A549 (cell line): ENCODE results near the gene LRRC38. TPM values are rescaled to one million over a fixed set of nuclear protein-coding genes. Genes with fewer than 3 reads are reported as not detected.

Source experiments
- ATAC-seq, 2 experiments: fragments of 200-7000 bp in 1 of 2; fragments of >200 bp in 1 of 2; cut with Nextera tagmentation in 1 of 2; cut with Tn5 transposase in 1 of 2; 3 replicates each; pipeline versions ENCODE4 v1.8.0 to v1.9.1; 2018 to 2020; ENCODE audit warnings: mild to moderate bottlenecking in 1 of 2, moderate library complexity in 1 of 2
- CTCF ChIA-PET: fragments of 300-600 bp; sonication (Branson Sonifier 250); formaldehyde crosslinking; extraction: SDS; loops from one replicate; lab custom pipeline; 2021; ENCODE audit warnings: antibody characterized with exemption, inconsistent platforms; lab: Yijun Ruan, JAX
- POLR2A ChIA-PET: fragments of 350-600 bp; formaldehyde crosslinking; extraction: SDS; loops from one replicate; lab custom pipeline; 2021; ENCODE audit warnings: antibody characterized with exemption, inconsistent platforms; lab: Yijun Ruan, JAX
- DNase-seq, 2 experiments: peaks; one replicate each; pipeline versions ENCODE4 v3.0.0 to v3.0.0-alpha.2; 2011 to 2016; ENCODE audit warnings: low read depth in 1 of 2, low spot score in 1 of 2
- FAIRE-seq: peaks from 2 replicates; lab custom pipeline; 2011; peaks lifted over from hg19 to GRCh38; lab: Jason Lieb, UNC
- H3K27ac ChIP-seq, 2 experiments: fragments of >200 bp; sonication (Bioruptor Twin); formaldehyde crosslinking; 3 replicates each; pipeline ENCODE4 v1.5.1; 2016 to 2017
- H3K4me1 ChIP-seq: fragments of >200 bp; sonication (Bioruptor Twin); formaldehyde crosslinking; 3 replicates; pipeline ENCODE4 v1.6.1; 2016
- H3K4me2 ChIP-seq: fragments of >200 bp; sonication (Bioruptor Twin); formaldehyde crosslinking; 3 replicates; pipeline ENCODE4 v1.6.1; 2016
- H3K4me3 ChIP-seq: fragments of >200 bp; sonication (Bioruptor Twin); formaldehyde crosslinking; 3 replicates; pipeline ENCODE4 v1.5.1; 2016
- H3K9me3 ChIP-seq: fragments of >200 bp; sonication (Bioruptor Twin); formaldehyde crosslinking; 3 replicates; pipeline ENCODE4 v1.6.1; 2016
- BHLHE40 ChIP-seq: IDR thresholded peaks from 2 replicates; pipeline ENCODE4 v1.6.1; 2012; ENCODE audit warnings: low read depth, low read length, inconsistent platforms
- CEBPB ChIP-seq, 2 experiments: fragments of >200 bp in 1 of 2; sonication (Bioruptor Twin) in 1 of 2; formaldehyde crosslinking in 1 of 2; IDR thresholded peaks; 2 replicates each; pipeline ENCODE4 v1.6.1; 2012 to 2016
- CHD2 ChIP-seq: fragments of 150-350 bp; IDR thresholded peaks from 2 replicates; pipeline ENCODE4 v1.6.1; 2014; ENCODE audit warnings: low read length; ENCODE audit not compliant: partially characterized antibody
- CHD4 ChIP-seq: fragments of 200-600 bp; sonication (generic); IDR thresholded peaks from 2 replicates; pipeline ENCODE4 v1.6.1; 2016; ENCODE audit warnings: antibody characterized with exemption, mild to moderate bottlenecking, borderline replicate concordance
- EP300 ChIP-seq, 2 experiments: fragments of >200 bp; sonication (Bioruptor Twin); formaldehyde crosslinking; IDR thresholded peaks; 2 replicates in 1 of 2; 3 replicates in 1 of 2; pipeline ENCODE4 v1.6.1; 2016 to 2017
- ESRRA ChIP-seq: fragments of 150-350 bp; IDR thresholded peaks from 2 replicates; pipeline ENCODE4 v1.6.1; 2014; ENCODE audit warnings: mild to moderate bottlenecking, low read length, borderline replicate concordance
- FOXS1 ChIP-seq: fragments of 250-450 bp; sonication (Bioruptor Pico); IDR thresholded peaks from 2 replicates; pipeline ENCODE4 v1.5.0; 2020; ENCODE audit warnings: mild to moderate bottlenecking, moderate library complexity
- HEYL ChIP-seq: fragments of 250-450 bp; sonication (Bioruptor Pico); IDR thresholded peaks from 2 replicates; pipeline ENCODE4 v1.8.0; 2021; ENCODE audit warnings: mild to moderate bottlenecking, moderate library complexity
- KDM1A ChIP-seq: fragments of 200-600 bp; sonication (generic); IDR thresholded peaks from 2 replicates; pipeline ENCODE4 v1.6.1; 2016; ENCODE audit warnings: low read depth, mild to moderate bottlenecking
- MAFK ChIP-seq: fragments of 450-650 bp; IDR thresholded peaks from 2 replicates; pipeline ENCODE4 v1.6.1; 2014; ENCODE audit not compliant: partially characterized antibody
- MAX ChIP-seq: IDR thresholded peaks from 2 replicates; pipeline ENCODE4 v1.6.1; 2012
- MYC ChIP-seq: IDR thresholded peaks from 2 replicates; pipeline ENCODE4 v1.6.1; 2012; ENCODE audit warnings: mild to moderate bottlenecking, inconsistent platforms, low read length, improper control_type of control experiment, borderline replicate concordance
- NFE2L2 ChIP-seq: fragments of 150-350 bp; conservative IDR thresholded peaks from 2 replicates; pipeline ENCODE4 v1.6.1; 2014; ENCODE audit warnings: low read length
- NPAS2 ChIP-seq: fragments of 250-450 bp; sonication (Bioruptor Pico); IDR thresholded peaks from 2 replicates; pipeline ENCODE4 v1.8.0; 2022; ENCODE audit warnings: mild to moderate bottlenecking, moderate library complexity, borderline replicate concordance
- PBX3 ChIP-seq: IDR thresholded peaks from 2 replicates; pipeline ENCODE4 v1.6.1; 2012
- PHF8 ChIP-seq: fragments of 200-600 bp; sonication (generic); IDR thresholded peaks from 2 replicates; pipeline ENCODE4 v1.6.1; 2016; ENCODE audit warnings: low read depth, mild to moderate bottlenecking, antibody characterized with exemption, moderate library complexity, borderline replicate concordance
- POLR2AphosphoS2 ChIP-seq: conservative IDR thresholded peaks from 2 replicates; pipeline ENCODE4 v1.6.1; 2012; ENCODE audit warnings: low read length, improper control_type of control experiment, inconsistent platforms
- RARB ChIP-seq: fragments of 250-450 bp; sonication (Bioruptor Pico); IDR thresholded peaks from 2 replicates; pipeline ENCODE4 v1.8.0; 2021; ENCODE audit warnings: mild to moderate bottlenecking, moderate library complexity
- RCOR1 ChIP-seq: fragments of 150-350 bp; IDR thresholded peaks from 2 replicates; pipeline ENCODE4 v1.6.1; 2014; ENCODE audit warnings: antibody characterized with exemption, low read length, low read depth
- RNF2 ChIP-seq: fragments of 200-600 bp; sonication (generic); IDR thresholded peaks from 2 replicates; pipeline ENCODE4 v1.6.1; 2016; ENCODE audit warnings: low read depth, mild to moderate bottlenecking, antibody characterized with exemption, moderate library complexity, borderline replicate concordance
- SMC3 ChIP-seq: fragments of >200 bp; sonication (Bioruptor Twin); formaldehyde crosslinking; IDR thresholded peaks from 3 replicates; pipeline ENCODE4 v1.6.1; 2018; ENCODE audit warnings: inconsistent platforms
- TP53 ChIP-seq: fragments of 250-450 bp; sonication (Bioruptor Pico); IDR thresholded peaks from 2 replicates; pipeline ENCODE4 v1.5.0; 2021; ENCODE audit warnings: mild to moderate bottlenecking, moderate library complexity
- ZSCAN20 ChIP-seq: fragments of 250-450 bp; sonication (Bioruptor Pico); IDR thresholded peaks from 2 replicates; pipeline ENCODE4 v1.8.0; 2022; ENCODE audit warnings: mild to moderate bottlenecking, moderate library complexity
- WGBS: methylation state at CpG from one replicate; pipeline ENCODE4 v1.1.6; 2017; ENCODE audit errors: missing lambda C conversion rate; 5-methylcytosine and 5-hydroxymethylcytosine counted together
- polyA plus RNA-seq, 4 experiments: library from polyadenylated mRNA; depleted of rRNA in 3 of 4; stranded (reverse); fragments of >200 nt; fragmentation: RNase III in 1 of 4; extraction: RNeasy Plus Mini Kit Qiagen cat#74134 plus additional on column Dnase treatment in 1 of 4; gene quantifications; 2 replicates in 3 of 4; 3 replicates in 1 of 4; pipeline ENCODE4 v1.2.3, GENCODE V29; 2011 to 2017
- TF ChIP-seq, protein P1 (sequence below): fragments of >200 bp; sonication (Bioruptor Twin); formaldehyde crosslinking; IDR thresholded peaks from 3 replicates; pipeline ENCODE4 v1.6.1; 2016
- TF ChIP-seq, protein P2 (sequence below): fragments of 450-650 bp; IDR thresholded peaks from 2 replicates; pipeline ENCODE4 v1.6.1; 2014; ENCODE audit warnings: antibody characterized with exemption

Gene LRRC38
- polyA plus RNA-seq, 2 of the 4 experiments (the other 2 are of a cell fraction): not detected

GRCh38 chr1:13483946-13484345 lies 29.9 kb downstream of the LRRC38 start:
- TF ChIP-seq RCOR1: no peak
- TF ChIP-seq MAFK: no peak
- TF ChIP-seq EP300 (IDR thresholded peaks at IDR 0.05): no peak
- TF ChIP-seq ZSCAN20: no peak
- no peak for TF ChIP-seq MAX
- TF ChIP-seq FOXS1 (CRISPR knock-in tag): no peak
- TF ChIP-seq CEBPB (IDR thresholded peaks at IDR 0.05): no peak
- no peak for TF ChIP-seq KDM1A
- TF ChIP-seq, protein P1, sequence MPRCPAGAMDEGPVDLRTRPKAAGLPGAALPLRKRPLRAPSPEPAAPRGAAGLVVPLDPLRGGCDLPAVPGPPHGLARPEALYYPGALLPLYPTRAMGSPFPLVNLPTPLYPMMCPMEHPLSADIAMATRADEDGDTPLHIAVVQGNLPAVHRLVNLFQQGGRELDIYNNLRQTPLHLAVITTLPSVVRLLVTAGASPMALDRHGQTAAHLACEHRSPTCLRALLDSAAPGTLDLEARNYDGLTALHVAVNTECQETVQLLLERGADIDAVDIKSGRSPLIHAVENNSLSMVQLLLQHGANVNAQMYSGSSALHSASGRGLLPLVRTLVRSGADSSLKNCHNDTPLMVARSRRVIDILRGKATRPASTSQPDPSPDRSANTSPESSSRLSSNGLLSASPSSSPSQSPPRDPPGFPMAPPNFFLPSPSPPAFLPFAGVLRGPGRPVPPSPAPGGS: no peak
- no peak for DNase-seq
- 52% methylated on average over 12 of the region's 12 CpGs for WGBS
- ATAC-seq: no peak
- Histone ChIP-seq H3K4me1 (no peaks in the 10 kb centered on the region), H3K9me3 (no peaks in the 10 kb centered on the region), H3K4me3 (no peak overlapping the region), H3K27ac (no peak overlapping the region), H3K4me2 (no peak overlapping the region)
- CTCF ChIA-PET: no interaction called here
- FAIRE-seq: no peak
- POLR2A ChIA-PET: no interaction called here

GRCh38 chr1:13482600-13482999 lies 31.2 kb downstream of the LRRC38 start:
- ATAC-seq: no peak
- POLR2A ChIA-PET: no interaction called here
- no peaks in the 10 kb centered on the region for H3K9me3 ChIP-seq
- TF ChIP-seq NFE2L2 (no peak), NPAS2 (CRISPR knock-in tag) (no peak), CHD4 (no peak), ESRRA (no peak), BHLHE40 (no peak), SMC3 (no peak), PHF8 (no peak), CEBPB (IDR thresholded peaks at IDR 0.05) (no peak), TP53 (no peak), RNF2 (no peak), HEYL (CRISPR knock-in tag) (no peak), CHD2 (no peak), MYC (no peak), EP300 (IDR thresholded peaks at IDR 0.05) (no peak), ZSCAN20 (no peak), RARB (CRISPR knock-in tag) (no peak), PBX3 (no peak), POLR2AphosphoS2 (no peak)
- TF ChIP-seq, protein P2, sequence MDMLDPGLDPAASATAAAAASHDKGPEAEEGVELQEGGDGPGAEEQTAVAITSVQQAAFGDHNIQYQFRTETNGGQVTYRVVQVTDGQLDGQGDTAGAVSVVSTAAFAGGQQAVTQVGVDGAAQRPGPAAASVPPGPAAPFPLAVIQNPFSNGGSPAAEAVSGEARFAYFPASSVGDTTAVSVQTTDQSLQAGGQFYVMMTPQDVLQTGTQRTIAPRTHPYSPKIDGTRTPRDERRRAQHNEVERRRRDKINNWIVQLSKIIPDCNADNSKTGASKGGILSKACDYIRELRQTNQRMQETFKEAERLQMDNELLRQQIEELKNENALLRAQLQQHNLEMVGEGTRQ: no peak
- TF ChIP-seq, protein P1: no peak
- TF ChIP-seq, all 56 proteins: peak for 0
- CTCF ChIA-PET: no interaction called here
- FAIRE-seq (no peak), DNase-seq (no peak)
- Histone ChIP-seq H3K4me1 (no peaks in the 10 kb centered on the region), H3K4me2 (no peak overlapping the region), H3K27ac (no peak overlapping the region), H3K4me3 (no peak overlapping the region)
- WGBS: 29% methylated on average over 4 of the region's 4 CpGs
